GM12878 (cell line): ENCODE results near the gene SLC43A1. TPM values are rescaled to one million over a fixed set of nuclear protein-coding genes. Genes with fewer than 3 reads are reported as not detected.

Experiments used
- ATAC-seq: fragments of 200-7000 bp; cut with Tn5 transposase; 3 replicates; pipeline ENCODE4 v1.9.1; 2020; ENCODE audit warnings: mild to moderate bottlenecking, moderate library complexity
- BruUV-seq: library from RNA; stranded (reverse); fragments of 400-500 nt; replicated peaks from 2 replicates; lab custom pipeline; 2021; lab: Mats Ljungman, UMichigan
- CTCF ChIA-PET: fragments of 300-600 bp; sonication (Branson Sonifier 250); formaldehyde crosslinking; extraction: SDS; loops from one replicate; lab custom pipeline; 2021; ENCODE audit warnings: inconsistent platforms; lab: Yijun Ruan, JAX
- POLR2A ChIA-PET: fragments of 350-600 bp; formaldehyde crosslinking; extraction: SDS; loops from one replicate; lab custom pipeline; 2021; ENCODE audit warnings: inconsistent platforms; lab: Charles Lee
- RAD21 ChIA-PET: fragments of 300-600 bp; sonication (Branson Sonifier 250); formaldehyde crosslinking; loops from one replicate; lab custom pipeline; 2023; ENCODE audit warnings: antibody characterized with exemption; ENCODE audit not compliant: unreplicated experiment; lab: Charles Lee
- SMC1A ChIA-PET: fragments of 300-600 bp; sonication (Branson Sonifier 250); formaldehyde crosslinking; loops from one replicate; lab custom pipeline; 2023; ENCODE audit not compliant: unreplicated experiment, uncharacterized antibody; lab: Charles Lee
- DNase-seq: peaks from one replicate; pipeline ENCODE4 v3.0.0-alpha.2; 2011; ENCODE audit warnings: low read depth, low spot score
- FAIRE-seq: peaks from 3 replicates; lab custom pipeline; 2011; peaks lifted over from hg19 to GRCh38; lab: Jason Lieb, UNC
- H2AFZ ChIP-seq: 2 replicates; pipeline ENCODE4 v1.6.0; 2011; ENCODE audit warnings: low read depth, low read length, control low read depth; ENCODE audit not compliant: control insufficient read depth
- H3K27ac ChIP-seq: 2 replicates; pipeline ENCODE4 v1.5.1; 2011; ENCODE audit warnings: control low read depth; ENCODE audit not compliant: control insufficient read depth, insufficient read depth
- H3K27me3 ChIP-seq, 2 experiments: replicated peaks in 1 of 2; 2 replicates each; pipeline versions ENCODE4 v1.6.0 to v1.6.1; 2011; ENCODE audit warnings: low read length in 1 of 2; ENCODE audit not compliant: control insufficient read depth in 2 of 2, insufficient read depth in 2 of 2
- H3K36me3 ChIP-seq, 2 experiments: 2 replicates each; pipeline ENCODE4 v1.5.1; 2011; ENCODE audit warnings: low read length in 1 of 2; ENCODE audit not compliant: control insufficient read depth in 2 of 2, insufficient read depth in 2 of 2
- H3K4me1 ChIP-seq: 2 replicates; pipeline ENCODE4 v1.6.1; 2011; ENCODE audit warnings: mild to moderate bottlenecking, low read length, moderate library complexity, mixed read lengths; ENCODE audit not compliant: control insufficient read depth, insufficient read depth
- H3K4me2 ChIP-seq: 2 replicates; pipeline ENCODE4 v1.6.0; 2011; ENCODE audit warnings: control low read depth; ENCODE audit not compliant: control insufficient read depth, insufficient read depth
- H3K4me3 ChIP-seq: fragments of 200-600 bp; sonication (generic); 2 replicates; pipeline ENCODE4 v1.5.1; 2016
- H3K79me2 ChIP-seq: 2 replicates; pipeline ENCODE4 v1.6.0; 2011; ENCODE audit warnings: low read length; ENCODE audit not compliant: control insufficient read depth, insufficient read depth
- H3K9ac ChIP-seq: 2 replicates; pipeline ENCODE4 v1.8.0; 2011; ENCODE audit warnings: low read length, control low read depth, mixed read lengths; ENCODE audit not compliant: control insufficient read depth, insufficient read depth
- H3K9me3 ChIP-seq: replicated peaks from 3 replicates; pipeline ENCODE4 v1.5.1; 2011; ENCODE audit warnings: mild to moderate bottlenecking, low read length; ENCODE audit not compliant: control insufficient read depth, insufficient read depth
- H4K20me1 ChIP-seq: 2 replicates; pipeline ENCODE4 v1.6.0; 2011; ENCODE audit not compliant: control insufficient read depth, insufficient read depth
- BMI1 ChIP-seq: fragments of 450-650 bp; IDR thresholded peaks from 2 replicates; pipeline ENCODE4 v1.6.1; 2016; ENCODE audit warnings: mild to moderate bottlenecking, moderate library complexity, borderline replicate concordance
- CBX3 ChIP-seq: fragments of 200-600 bp; sonication (generic); IDR thresholded peaks from 2 replicates; pipeline ENCODE4 v1.6.1; 2016; ENCODE audit warnings: low read depth, borderline replicate concordance
- CEBPB ChIP-seq, 2 experiments: fragments of 150-350 bp in 1 of 2; IDR thresholded peaks; 2 replicates each; pipeline ENCODE4 v1.6.1; 2012 to 2014; ENCODE audit warnings: low read depth in 2 of 2, low read length in 2 of 2, borderline replicate concordance in 1 of 2, inconsistent platforms in 1 of 2
- CHD1 ChIP-seq: IDR thresholded peaks from 2 replicates; pipeline ENCODE4 v1.6.1; 2012; ENCODE audit warnings: low read depth, low read length, improper control_type of control experiment
- IRF4 ChIP-seq: IDR thresholded peaks from 2 replicates; pipeline ENCODE4 v1.6.1; 2011; ENCODE audit warnings: low read depth, low read length
- JUNB ChIP-seq: IDR thresholded peaks from 2 replicates; pipeline ENCODE4 v1.6.1; 2016; ENCODE audit warnings: antibody characterized with exemption, mild to moderate bottlenecking
- LARP7 ChIP-seq: fragments of 450-650 bp; IDR thresholded peaks from 2 replicates; pipeline ENCODE4 v1.6.1; 2017; ENCODE audit warnings: mild to moderate bottlenecking
- MTA2 ChIP-seq: fragments of 450-650 bp; IDR thresholded peaks from 2 replicates; pipeline ENCODE4 v1.6.1; 2016; ENCODE audit warnings: low read depth, mild to moderate bottlenecking, moderate library complexity
- NFIC ChIP-seq: IDR thresholded peaks from 2 replicates; pipeline ENCODE4 v1.6.1; 2012; ENCODE audit warnings: low read depth, mild to moderate bottlenecking, inconsistent platforms, low read length, moderate library complexity
- RAD51 ChIP-seq: fragments of 450-650 bp; IDR thresholded peaks from 2 replicates; pipeline ENCODE4 v1.6.1; 2016; ENCODE audit warnings: moderate library complexity, mild to moderate bottlenecking, inconsistent platforms
- RCOR1 ChIP-seq: conservative IDR thresholded peaks from 2 replicates; pipeline ENCODE4 v1.6.1; 2012; ENCODE audit warnings: low read depth, low read length, improper control_type of control experiment
- SREBF2 ChIP-seq: IDR thresholded peaks from 2 replicates; pipeline ENCODE4 v1.6.1; 2012; ENCODE audit warnings: mild to moderate bottlenecking, low read length
- ZNF622 ChIP-seq: fragments of 450-650 bp; IDR thresholded peaks from 2 replicates; pipeline ENCODE4 v1.6.1; 2017; ENCODE audit warnings: mild to moderate bottlenecking, inconsistent platforms
- ZZZ3 ChIP-seq: IDR thresholded peaks from 2 replicates; pipeline ENCODE4 v1.6.1; 2011; ENCODE audit warnings: low read depth; ENCODE audit not compliant: control insufficient read depth, insufficient read length
- WGBS: methylation state at CpG from one replicate; pipeline ENCODE4 v1.1.6; 2016; ENCODE audit warnings: low lambda C conversion rate; ENCODE audit not compliant: insufficient replicate concordance, insufficient coverage; ENCODE audit errors: missing lambda C conversion rate; 5-methylcytosine and 5-hydroxymethylcytosine counted together
- in situ Hi-C: fragments of 300-500 bp; cut with MboI; formaldehyde crosslinking; loops from 9 replicates; pipeline ENCODE4 v1.14.3; 2018; ENCODE audit warnings: mixed read lengths
- intact Hi-C: fragments of 100-400 bp; cut with micrococcal nuclease; formaldehyde crosslinking; loops from one replicate; pipeline ENCODE4 v1.14.2; 2022; ENCODE audit not compliant: unreplicated experiment
- polyA plus RNA-seq, 11 experiments: library from polyadenylated mRNA; depleted of rRNA in 4 of 11; unstranded in 6 of 11; stranded (reverse) in 5 of 11; fragments of >200 nt; fragmentation: Nextera tagmentation in 4 of 11; fragmentation: Illumina TruSeq in 1 of 11; extraction: Ambion mirVana in 4 of 11; extraction: Trizol in 1 of 11; gene quantifications; 1 replicate in 1 of 11; 2 replicates in 10 of 11; pipeline versions ENCODE4 v1.2.1 to v1.2.3, GENCODE V29; 2011 to 2016; ENCODE audit warnings: inconsistent platforms in 2 of 11, missing spikeins in 2 of 11, low read depth in 1 of 11
- total RNA-seq, 4 experiments: library from RNA; depleted of rRNA in 3 of 4; stranded (reverse); fragments of >200 nt in 3 of 4; fragmentation: Illumina TruSeq in 1 of 4; extraction: Trizol in 1 of 4; gene quantifications; 2 replicates each; pipeline versions ENCODE4 v1.2.1 to v1.2.3, GENCODE V29; 2013 to 2021
- TF ChIP-seq, protein P1 (sequence below): IDR thresholded peaks from 2 replicates; pipeline ENCODE4 v1.6.1; 2011; ENCODE audit warnings: borderline replicate concordance, low read depth, mild to moderate bottlenecking, moderate library complexity, mixed read lengths, low read length; ENCODE audit not compliant: insufficient read depth; ENCODE audit errors: extremely low read length
- TF ChIP-seq, protein P2 (sequence below): fragments of 450-650 bp; IDR thresholded peaks from 2 replicates; pipeline ENCODE4 v1.6.1; 2017; ENCODE audit warnings: mild to moderate bottlenecking, moderate library complexity
- TF ChIP-seq, protein P3 (sequence below): fragments of 450-650 bp; IDR thresholded peaks from 2 replicates; pipeline ENCODE4 v1.6.1; 2016; ENCODE audit warnings: mild to moderate bottlenecking
- TF ChIP-seq, protein P4 (sequence below): IDR thresholded peaks from 2 replicates; pipeline ENCODE4 v1.6.1; 2012; ENCODE audit warnings: low read depth, low read length, improper control_type of control experiment

The SLC43A1 gene
- total and polyA plus RNA-seq, 10 of the 15 experiments (the other 5 are each of a cell fraction or from before 2014, with no cell fraction given), result 1.0 to 17.8 (median 12.6) TPM

DNA sequence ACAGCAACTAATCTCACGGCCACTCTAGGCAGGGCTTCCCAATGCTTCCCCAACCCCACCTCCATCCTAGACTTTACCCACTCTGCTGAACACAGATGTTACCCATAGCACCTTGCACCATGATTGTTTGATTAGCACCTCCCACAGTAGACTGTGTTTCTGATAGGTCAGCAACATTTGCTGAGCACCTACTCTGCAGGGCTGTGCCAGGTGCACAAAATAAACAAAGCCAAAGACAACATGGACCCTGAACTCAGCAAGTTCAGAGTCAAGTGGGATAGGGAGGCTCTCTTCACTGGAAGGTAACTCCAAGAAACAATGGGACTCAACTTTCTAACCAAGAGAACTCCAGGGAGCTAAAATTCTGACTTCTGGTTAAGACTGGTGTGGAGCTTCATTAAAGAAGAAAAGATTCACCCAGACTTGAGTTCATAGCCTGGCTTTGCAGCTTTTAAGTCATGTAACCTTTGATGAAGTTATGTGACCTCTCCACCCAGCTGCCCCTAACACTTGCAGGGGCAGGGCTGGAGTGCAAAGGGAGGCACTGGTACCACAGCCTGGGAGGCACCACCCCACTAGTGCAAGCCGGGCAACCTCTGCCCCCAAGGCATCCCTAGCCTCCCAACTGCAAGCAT, 61.8 kb downstream of the SLC43A1 start:
- H3K36me3 ChIP-seq, result no peaks in the 10 kb centered on the region
- H3K9me3 ChIP-seq, result no peaks in the 10 kb centered on the region
- no TSS peak for BruUV-seq
- SMC1A ChIA-PET, result interaction anchor here (1.2 kb wide), 1 partner anchor 187 kb away, joined by 3 read pairs; no protein-coding TSS in a partner anchor
- H3K4me2 ChIP-seq, result no peak overlapping the region
- no peak overlapping the region for H3K4me3 ChIP-seq
- in situ Hi-C loops (no loop called here), intact Hi-C loops (no loop called here)
- 0 out of 2 replicates have a peak, but pooled peaks cover 2% of the 10 kb centered on the region for H4K20me1 ChIP-seq
- CTCF ChIA-PET, result interaction anchor here (1.0 to 1.2 kb wide), 3 partner anchors 11 to 108 kb away, joined by 3 to 5 read pairs (median 3); no protein-coding TSS in a partner anchor
- RAD21 ChIA-PET, result interaction anchor here (1.0 to 1.1 kb wide), 2 partner anchors 40 to 105 kb away, joined by 3 read pairs; no protein-coding TSS in a partner anchor
- POLR2A ChIA-PET, result interaction anchor here (0.6 kb wide), 1 partner anchor 104 kb away, joined by 4 read pairs; no protein-coding TSS in a partner anchor
- H2AFZ ChIP-seq, result no peak overlapping the region
- no peak for FAIRE-seq
- no peak overlapping the region for H3K9ac ChIP-seq
- WGBS, result 77% methylated on average over 2 of the region's 2 CpGs
- H3K4me1 ChIP-seq, result peaks cover 7% of the 10 kb centered on the region
- H3K27me3 ChIP-seq, result no peaks in the 10 kb centered on the region; a peak in 2 of 4 replicates
- no peak for ATAC-seq
- DNase-seq, result no peak
- H3K79me2 ChIP-seq, result no peaks in the 10 kb centered on the region
- no peak overlapping the region for H3K27ac ChIP-seq
- TF ChIP-seq BMI1, result no peak
- TF ChIP-seq ZZZ3, result no peak
- TF ChIP-seq, protein P1, sequence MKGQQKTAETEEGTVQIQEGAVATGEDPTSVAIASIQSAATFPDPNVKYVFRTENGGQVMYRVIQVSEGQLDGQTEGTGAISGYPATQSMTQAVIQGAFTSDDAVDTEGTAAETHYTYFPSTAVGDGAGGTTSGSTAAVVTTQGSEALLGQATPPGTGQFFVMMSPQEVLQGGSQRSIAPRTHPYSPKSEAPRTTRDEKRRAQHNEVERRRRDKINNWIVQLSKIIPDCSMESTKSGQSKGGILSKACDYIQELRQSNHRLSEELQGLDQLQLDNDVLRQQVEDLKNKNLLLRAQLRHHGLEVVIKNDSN, result no peak
- no peak for TF ChIP-seq SREBF2
- TF ChIP-seq CBX3, result no peak
- no peak for TF ChIP-seq IRF4
- no peak for TF ChIP-seq RCOR1
- no peak for TF ChIP-seq ZNF622
- no peak for TF ChIP-seq CEBPB (IDR thresholded peaks at IDR 0.05; ENCODE audit: borderline replicate concordance in 1 of 2, low read depth in 2 of 2, low read length in 2 of 2)
- TF ChIP-seq, protein P2, sequence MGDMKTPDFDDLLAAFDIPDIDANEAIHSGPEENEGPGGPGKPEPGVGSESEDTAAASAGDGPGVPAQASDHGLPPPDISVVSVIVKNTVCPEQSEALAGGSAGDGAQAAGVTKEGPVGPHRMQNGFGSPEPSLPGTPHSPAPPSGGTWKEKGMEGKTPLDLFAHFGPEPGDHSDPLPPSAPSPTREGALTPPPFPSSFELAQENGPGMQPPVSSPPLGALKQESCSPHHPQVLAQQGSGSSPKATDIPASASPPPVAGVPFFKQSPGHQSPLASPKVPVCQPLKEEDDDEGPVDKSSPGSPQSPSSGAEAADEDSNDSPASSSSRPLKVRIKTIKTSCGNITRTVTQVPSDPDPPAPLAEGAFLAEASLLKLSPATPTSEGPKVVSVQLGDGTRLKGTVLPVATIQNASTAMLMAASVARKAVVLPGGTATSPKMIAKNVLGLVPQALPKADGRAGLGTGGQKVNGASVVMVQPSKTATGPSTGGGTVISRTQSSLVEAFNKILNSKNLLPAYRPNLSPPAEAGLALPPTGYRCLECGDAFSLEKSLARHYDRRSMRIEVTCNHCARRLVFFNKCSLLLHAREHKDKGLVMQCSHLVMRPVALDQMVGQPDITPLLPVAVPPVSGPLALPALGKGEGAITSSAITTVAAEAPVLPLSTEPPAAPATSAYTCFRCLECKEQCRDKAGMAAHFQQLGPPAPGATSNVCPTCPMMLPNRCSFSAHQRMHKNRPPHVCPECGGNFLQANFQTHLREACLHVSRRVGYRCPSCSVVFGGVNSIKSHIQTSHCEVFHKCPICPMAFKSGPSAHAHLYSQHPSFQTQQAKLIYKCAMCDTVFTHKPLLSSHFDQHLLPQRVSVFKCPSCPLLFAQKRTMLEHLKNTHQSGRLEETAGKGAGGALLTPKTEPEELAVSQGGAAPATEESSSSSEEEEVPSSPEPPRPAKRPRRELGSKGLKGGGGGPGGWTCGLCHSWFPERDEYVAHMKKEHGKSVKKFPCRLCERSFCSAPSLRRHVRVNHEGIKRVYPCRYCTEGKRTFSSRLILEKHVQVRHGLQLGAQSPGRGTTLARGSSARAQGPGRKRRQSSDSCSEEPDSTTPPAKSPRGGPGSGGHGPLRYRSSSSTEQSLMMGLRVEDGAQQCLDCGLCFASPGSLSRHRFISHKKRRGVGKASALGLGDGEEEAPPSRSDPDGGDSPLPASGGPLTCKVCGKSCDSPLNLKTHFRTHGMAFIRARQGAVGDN, result no peak
- TF ChIP-seq RAD51, result no peak
- no peak for TF ChIP-seq NFIC
- no peak for TF ChIP-seq CHD1
- TF ChIP-seq LARP7, result no peak
- TF ChIP-seq, protein P3, sequence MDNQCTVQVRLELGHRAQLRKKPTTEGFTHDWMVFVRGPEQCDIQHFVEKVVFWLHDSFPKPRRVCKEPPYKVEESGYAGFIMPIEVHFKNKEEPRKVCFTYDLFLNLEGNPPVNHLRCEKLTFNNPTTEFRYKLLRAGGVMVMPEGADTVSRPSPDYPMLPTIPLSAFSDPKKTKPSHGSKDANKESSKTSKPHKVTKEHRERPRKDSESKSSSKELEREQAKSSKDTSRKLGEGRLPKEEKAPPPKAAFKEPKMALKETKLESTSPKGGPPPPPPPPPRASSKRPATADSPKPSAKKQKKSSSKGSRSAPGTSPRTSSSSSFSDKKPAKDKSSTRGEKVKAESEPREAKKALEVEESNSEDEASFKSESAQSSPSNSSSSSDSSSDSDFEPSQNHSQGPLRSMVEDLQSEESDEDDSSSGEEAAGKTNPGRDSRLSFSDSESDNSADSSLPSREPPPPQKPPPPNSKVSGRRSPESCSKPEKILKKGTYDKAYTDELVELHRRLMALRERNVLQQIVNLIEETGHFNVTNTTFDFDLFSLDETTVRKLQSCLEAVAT, result no peak
- TF ChIP-seq, protein P4, sequence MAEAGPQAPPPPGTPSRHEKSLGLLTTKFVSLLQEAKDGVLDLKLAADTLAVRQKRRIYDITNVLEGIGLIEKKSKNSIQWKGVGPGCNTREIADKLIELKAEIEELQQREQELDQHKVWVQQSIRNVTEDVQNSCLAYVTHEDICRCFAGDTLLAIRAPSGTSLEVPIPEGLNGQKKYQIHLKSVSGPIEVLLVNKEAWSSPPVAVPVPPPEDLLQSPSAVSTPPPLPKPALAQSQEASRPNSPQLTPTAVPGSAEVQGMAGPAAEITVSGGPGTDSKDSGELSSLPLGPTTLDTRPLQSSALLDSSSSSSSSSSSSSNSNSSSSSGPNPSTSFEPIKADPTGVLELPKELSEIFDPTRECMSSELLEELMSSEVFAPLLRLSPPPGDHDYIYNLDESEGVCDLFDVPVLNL, result no peak
- TF ChIP-seq MTA2, result no peak
- TF ChIP-seq JUNB, result no peak
